Ovary (tissue), 9 donors: ENCODE data around the gene COBL. TPM values are rescaled to one million over a fixed set of nuclear protein-coding genes. Genes with fewer than 3 reads are reported as not detected.

Source experiments
- DNase-seq, 5 donors: peaks; one replicate each; pipeline ENCODE4 v3.0.0-alpha.2; 2019 to 2020
- H3K27ac ChIP-seq, 2 donors: fragments of 200-600 bp; one replicate each; pipeline versions ENCODE4 v1.5.1 to v1.8.0; 2019 to 2022
- H3K27me3 ChIP-seq: fragments of 200-600 bp; one replicate; pipeline ENCODE4 v1.8.0; 2022
- H3K36me3 ChIP-seq: fragments of 200-600 bp; sonication (generic); one replicate; pipeline ENCODE4 v1.5.1; 2019
- H3K4me1 ChIP-seq: one replicate; pipeline ENCODE4 v1.8.1; 2013; ENCODE audit warnings: mild to moderate bottlenecking, moderate library complexity; ENCODE audit not compliant: insufficient read depth
- H3K4me3 ChIP-seq: fragments of 200-600 bp; sonication (generic); one replicate; pipeline ENCODE4 v1.5.1; 2017
- H3K9me3 ChIP-seq, 2 donors: fragments of 200-600 bp in 1 of 2; sonication (generic) in 1 of 2; one replicate each; pipeline versions ENCODE4 v1.5.1 to v1.8.1; 2013 to 2019; ENCODE audit warnings: mild to moderate bottlenecking in 1 of 2, moderate library complexity in 1 of 2
- EP300 ChIP-seq: sonication (generic); formaldehyde crosslinking; IDR thresholded peaks from one replicate; pipeline ENCODE4 v1.6.1; 2017; ENCODE audit warnings: antibody characterized with exemption
- POLR2A ChIP-seq: fragments of 450-650 bp; IDR thresholded peaks from one replicate; pipeline ENCODE4 v1.6.1; 2017; ENCODE audit warnings: antibody characterized with exemption, mild to moderate bottlenecking, moderate library complexity
- whole genome bisulfite sequencing, 3 donors: extraction: QIAGEN DNeasy Blood & Tissue Kit in 1 of 3; methylation state at CpG; one replicate each; pipeline versions ENCODE4 v1.1.5 to v1.1.7; 2013 to 2017; 5-methylcytosine and 5-hydroxymethylcytosine counted together
- intact Hi-C, 4 donors: fragments of 100-400 bp; cut with DNase I; formaldehyde crosslinking; loops; one replicate each; pipeline versions ENCODE4 v1.11.0 to v1.15.1; 2022 to 2023
- polyA plus RNA-seq, 2 donors: library from polyadenylated mRNA; stranded (reverse); fragments of 200-250 nt in 1 of 2; fragments of 350-450 nt in 1 of 2; fragmentation: Illumina TruSeq in 1 of 2; extraction: RNeasy Lipid Tissue Mini Kit (QIAGEN cat#74804) in 1 of 2; gene quantifications; one replicate each; pipeline ENCODE4 v1.2.3, GENCODE V29; 2013 to 2014
- total RNA-seq, 7 donors: library from RNA; depleted of rRNA in 2 of 7; stranded (reverse); fragments of >200 nt in 2 of 7; fragmentation: NEBNext Ultra II Directional in 3 of 7; extraction: Animal tissue kit (Norgen Biotek cat#: 25700) in 3 of 7; gene quantifications; one replicate each; pipeline versions ENCODE4 v1.1.0 to v1.2.4, GENCODE V29; 2016 to 2023
- TF ChIP-seq, protein P1 (sequence below), 3 donors: fragments of 450-650 bp in 2 of 3; fragments of 200-600 bp in 1 of 3; IDR thresholded peaks; one replicate each; pipeline versions ENCODE4 v1.5.1 to v1.8.0; 2016 to 2022; ENCODE audit warnings: antibody characterized with exemption in 3 of 3, mild to moderate bottlenecking in 1 of 3
- donor health status: DM: no; HTN: no; CAD: no; lungs with moderate emphysema.
- donor health status: DM: no; HTN: no; CAD: no.
- donor health status: Bipolar disorder and iron deficiency.
- donor health status: DM: yes; HTN: yes; CAD: no.
- donor health status: DM: no; HTN: no; CAD: no.
- donor health status: DM: yes; HTN: yes; CAD: no.

Gene COBL
- total and polyA plus RNA-seq, 9 donors: 0.87 to 33.4 (median 3.9) TPM

- no peaks in the 10 kb centered on the region for H3K36me3 ChIP-seq
These were observed 289.3 kb downstream of the COBL start for GRCh38 chr7:51027106-51027934.

DNA sequence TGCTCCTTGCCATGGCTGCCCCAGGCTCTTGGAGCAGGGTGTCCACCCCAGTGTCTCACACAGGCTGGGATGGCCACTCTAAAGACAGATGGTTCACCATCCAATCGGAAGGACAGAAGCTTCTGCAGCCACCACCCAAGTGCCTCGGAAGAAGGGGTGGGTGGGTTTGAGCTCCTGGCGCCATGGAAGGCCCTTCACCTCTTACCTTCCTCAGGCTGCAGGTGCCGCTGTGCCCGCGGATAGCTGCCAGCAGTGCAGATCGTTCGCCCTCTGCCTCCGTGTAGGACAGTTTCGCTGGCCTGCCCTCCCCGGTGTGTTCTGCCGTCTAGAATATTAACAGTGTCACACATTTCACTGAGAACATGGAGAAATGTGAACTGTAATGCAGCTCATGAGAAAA lies 290.3 kb downstream of the COBL start:
- Histone ChIP-seq H3K27ac (no peak overlapping the region), H3K36me3 (no peaks in the 10 kb centered on the region), H3K9me3 (no peaks in the 10 kb centered on the region), H3K4me3 (no peak overlapping the region), H3K4me1 (no peaks in the 10 kb centered on the region), H3K27me3 (no peaks in the 10 kb centered on the region)
- WGBS, 3 donors: 96 to 97% (median 96%) methylated on average over 12 of the region's 12 CpGs
- TF ChIP-seq EP300 (no peak), POLR2A (no peak)
- TF ChIP-seq, protein P1, sequence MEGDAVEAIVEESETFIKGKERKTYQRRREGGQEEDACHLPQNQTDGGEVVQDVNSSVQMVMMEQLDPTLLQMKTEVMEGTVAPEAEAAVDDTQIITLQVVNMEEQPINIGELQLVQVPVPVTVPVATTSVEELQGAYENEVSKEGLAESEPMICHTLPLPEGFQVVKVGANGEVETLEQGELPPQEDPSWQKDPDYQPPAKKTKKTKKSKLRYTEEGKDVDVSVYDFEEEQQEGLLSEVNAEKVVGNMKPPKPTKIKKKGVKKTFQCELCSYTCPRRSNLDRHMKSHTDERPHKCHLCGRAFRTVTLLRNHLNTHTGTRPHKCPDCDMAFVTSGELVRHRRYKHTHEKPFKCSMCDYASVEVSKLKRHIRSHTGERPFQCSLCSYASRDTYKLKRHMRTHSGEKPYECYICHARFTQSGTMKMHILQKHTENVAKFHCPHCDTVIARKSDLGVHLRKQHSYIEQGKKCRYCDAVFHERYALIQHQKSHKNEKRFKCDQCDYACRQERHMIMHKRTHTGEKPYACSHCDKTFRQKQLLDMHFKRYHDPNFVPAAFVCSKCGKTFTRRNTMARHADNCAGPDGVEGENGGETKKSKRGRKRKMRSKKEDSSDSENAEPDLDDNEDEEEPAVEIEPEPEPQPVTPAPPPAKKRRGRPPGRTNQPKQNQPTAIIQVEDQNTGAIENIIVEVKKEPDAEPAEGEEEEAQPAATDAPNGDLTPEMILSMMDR (IDR thresholded peaks at IDR 0.05): no peak
- DNase-seq: no peak
- intact Hi-C loops: no loop called here

More at GRCh38 chr7:51027106-51027934, 289.3 kb downstream of the COBL start:
- Histone ChIP-seq H3K27me3 (no peaks in the 10 kb centered on the region), H3K4me1 (no peaks in the 10 kb centered on the region), H3K4me3 (no peak overlapping the region), H3K27ac (no peak overlapping the region), H3K9me3 (no peaks in the 10 kb centered on the region)
- TF ChIP-seq EP300 (no peak), POLR2A (no peak)
- TF ChIP-seq, protein P1 (IDR thresholded peaks at IDR 0.05): no peak
- no peak for DNase-seq
- WGBS, 3 donors: 94 to 96% (median 94%) methylated on average over 10 of the region's 10 CpGs
- intact Hi-C loops: no loop called here

- WGBS, 3 donors: 71 to 77% (median 73%) methylated on average over 2 of the region's 2 CpGs
- TF ChIP-seq EP300 (no peak), POLR2A (no peak)
- TF ChIP-seq, protein P1 (IDR thresholded peaks at IDR 0.05): no peak
- no peaks in the 10 kb centered on the region for H3K36me3 ChIP-seq
These were observed 290.9 kb downstream of the COBL start for GRCh38 chr7:51025668-51026067.

DNA sequence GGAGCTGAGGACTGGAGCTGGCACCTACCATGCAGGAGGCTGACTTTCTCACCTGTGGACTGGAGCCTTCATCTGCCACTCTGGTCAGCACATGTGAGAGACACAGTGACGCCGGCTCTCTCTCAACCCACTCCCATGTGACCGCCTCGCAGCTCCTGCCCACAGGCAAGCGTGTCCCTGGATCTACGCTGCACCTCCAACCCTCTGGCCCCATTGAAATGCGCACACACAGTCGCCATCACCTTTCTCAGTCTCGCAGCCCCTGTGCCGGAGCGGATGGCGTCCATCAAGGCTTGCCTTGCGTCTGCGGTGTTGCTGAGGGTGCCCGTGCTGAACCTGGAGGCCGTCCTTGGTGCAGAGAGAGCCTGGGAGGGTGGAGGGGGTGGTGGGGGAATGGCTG lies 291.7 kb downstream of the COBL start:
- Histone ChIP-seq H3K27ac (no peak overlapping the region), H3K36me3 (no peaks in the 10 kb centered on the region), H3K9me3 (no peaks in the 10 kb centered on the region), H3K4me3 (no peak overlapping the region), H3K4me1 (no peaks in the 10 kb centered on the region), H3K27me3 (no peaks in the 10 kb centered on the region)
- TF ChIP-seq EP300 (no peak), POLR2A (no peak)
- TF ChIP-seq, protein P1 (IDR thresholded peaks at IDR 0.05): no peak
- 94 to 96% (median 95%) methylated on average over 16 of the region's 16 CpGs for WGBS, 3 donors
- no peak for DNase-seq
- intact Hi-C loops: no loop called here

More at GRCh38 chr7:51025668-51026067, 290.9 kb downstream of the COBL start:
- Histone ChIP-seq H3K4me3 (no peak overlapping the region), H3K9me3 (no peaks in the 10 kb centered on the region), H3K27ac (no peak overlapping the region), H3K27me3 (no peaks in the 10 kb centered on the region), H3K4me1 (no peaks in the 10 kb centered on the region)
- intact Hi-C loops: no loop called here
- DNase-seq: no peak
